PC-9 (cell line): ENCODE results near the gene UTRN. TPM values are rescaled to one million over a fixed set of nuclear protein-coding genes. Genes with fewer than 3 reads are reported as not detected.
A peak's percentile ranks its signal among the peaks of the same experiment; 100 is the strongest.

Source experiments
- BruUV-seq: library from RNA; stranded (reverse); fragments of 400-500 nt; replicated peaks from 2 replicates; lab custom pipeline; 2021; lab: Mats Ljungman, UMichigan
- CTCF ChIA-PET: fragments of 300-600 bp; sonication (Branson Sonifier 250); formaldehyde crosslinking; loops from one replicate; lab custom pipeline; 2022; ENCODE audit warnings: antibody characterized with exemption; lab: Charles Lee
- POLR2A ChIA-PET: fragments of 300-600 bp; sonication (Branson Sonifier 250); formaldehyde crosslinking; loops from one replicate; lab custom pipeline; 2022; ENCODE audit warnings: antibody characterized with exemption; ENCODE audit not compliant: unreplicated experiment; lab: Charles Lee
- DNase-seq, 2 experiments: peaks; one replicate each; pipeline versions ENCODE4 v3.0.0 to v3.0.0-alpha.2; 2015 to 2022; ENCODE audit warnings: mixed read lengths in 1 of 2
- H2AFZ ChIP-seq: fragments of 200-600 bp; sonication (generic); 2 replicates; pipeline ENCODE4 v1.8.1; 2017; ENCODE audit warnings: antibody characterized with exemption
- H3F3A ChIP-seq: fragments of 200-600 bp; sonication (generic); 2 replicates; pipeline ENCODE4 v1.8.1; 2017; ENCODE audit warnings: antibody characterized with exemption, mild to moderate bottlenecking, low read depth; ENCODE audit not compliant: insufficient read depth
- H3K27ac ChIP-seq: fragments of 200-600 bp; sonication (generic); 2 replicates; pipeline ENCODE4 v1.6.1; 2016; ENCODE audit warnings: mixed run types
- H3K27me3 ChIP-seq: fragments of 200-600 bp; sonication (generic); 2 replicates; pipeline ENCODE4 v1.6.1; 2016; ENCODE audit warnings: low read depth, mixed run types; ENCODE audit not compliant: insufficient read depth
- H3K36me3 ChIP-seq: fragments of 200-600 bp; sonication (generic); 2 replicates; pipeline ENCODE4 v1.6.1; 2016; ENCODE audit warnings: low read depth, mixed run types
- H3K4me1 ChIP-seq: fragments of 200-600 bp; sonication (generic); replicated peaks from 2 replicates; pipeline ENCODE4 v1.6.1; 2016; ENCODE audit warnings: mixed run types; ENCODE audit not compliant: insufficient read depth
- H3K4me2 ChIP-seq: fragments of 200-600 bp; sonication (generic); 2 replicates; pipeline ENCODE4 v1.6.1; 2017; ENCODE audit warnings: mixed run types
- H3K4me3 ChIP-seq: fragments of 200-600 bp; sonication (generic); 2 replicates; pipeline ENCODE4 v1.6.1; 2016; ENCODE audit warnings: mixed run types
- H3K79me2 ChIP-seq: fragments of 200-600 bp; sonication (generic); 2 replicates; pipeline ENCODE4 v1.6.1; 2017; ENCODE audit warnings: low read depth, mixed run types
- H3K9me2 ChIP-seq: fragments of 200-600 bp; sonication (generic); 2 replicates; pipeline ENCODE4 v1.8.1; 2017; ENCODE audit warnings: mild to moderate bottlenecking; ENCODE audit not compliant: insufficient read depth
- H3K9me3 ChIP-seq: fragments of 200-600 bp; sonication (generic); 2 replicates; pipeline ENCODE4 v1.8.1; 2016; ENCODE audit warnings: low read depth; ENCODE audit not compliant: insufficient read depth
- H4K20me1 ChIP-seq: fragments of 200-600 bp; sonication (generic); 2 replicates; pipeline ENCODE4 v1.8.1; 2017; ENCODE audit not compliant: insufficient read depth
- CTCF ChIP-seq: fragments of 200-600 bp; sonication (generic); conservative IDR thresholded peaks from 2 replicates; pipeline ENCODE4 v1.6.1; 2017; ENCODE audit warnings: mixed run types, antibody characterized with exemption, mild to moderate bottlenecking, moderate library complexity
- EZH2 ChIP-seq: fragments of 200-600 bp; sonication (generic); IDR thresholded peaks from 2 replicates; pipeline ENCODE4 v1.8.0; 2017; ENCODE audit warnings: antibody characterized with exemption, low read depth
- intact Hi-C: fragments of 100-400 bp; cut with micrococcal nuclease; formaldehyde crosslinking; loops from one replicate; pipeline ENCODE4 v1.10.0; 2022; ENCODE audit not compliant: unreplicated experiment
- total RNA-seq: library from RNA; stranded (reverse); gene quantifications from 2 replicates; pipeline ENCODE4 v1.2.3, GENCODE V29; 2021

The UTRN gene
- total RNA-seq, 1 experiment from 2014 or later = 125 TPM

GRCh38 chr6:144321839-144322591 lies 36.9 kb downstream of the UTRN start:
- H3K27me3 ChIP-seq = no peaks in the 10 kb centered on the region
- ChIA-PET CTCF (no interaction called here), POLR2A (no interaction called here)
- TF ChIP-seq CTCF (no peak), EZH2 (no peak)
- DNase-seq = peak in 1 of 2 experiments; percentile 74
- no peaks in the 10 kb centered on the region for H3K36me3 ChIP-seq
- no peaks in the 10 kb centered on the region for H3K9me3 ChIP-seq
- H2AFZ ChIP-seq = no peak overlapping the region
- H3K4me2 ChIP-seq = peak overlapping the region; percentile 3
- H4K20me1 ChIP-seq = no peaks in the 10 kb centered on the region
- peak overlapping the region; percentile 1; the same call in 1 of the 2 replicates for H3K27ac ChIP-seq
- no peak overlapping the region for H3K4me3 ChIP-seq
- intact Hi-C loops = no loop called here
- H3K4me1 ChIP-seq = peaks cover 18% of the 10 kb centered on the region
- H3K79me2 ChIP-seq = peaks cover 9% of the 10 kb centered on the region
- H3F3A ChIP-seq = peaks cover 6% of the 10 kb centered on the region; the same call in 1 of the 2 replicates
- H3K9me2 ChIP-seq = no peaks in the 10 kb centered on the region
- no TSS peak for BruUV-seq

- no peaks in the 10 kb centered on the region for H4K20me1 ChIP-seq
- no peak overlapping the region for H3K4me2 ChIP-seq
- no peaks in the 10 kb centered on the region for H3K9me3 ChIP-seq
- peaks cover 34% of the 10 kb centered on the region for H3K4me1 ChIP-seq
- TF ChIP-seq EZH2 (no peak), CTCF (no peak)
- CTCF ChIA-PET = no interaction called here
- no TSS peak for BruUV-seq
- H3K27ac ChIP-seq = no peak overlapping the region
- intact Hi-C loops = no loop called here
- POLR2A ChIA-PET = no interaction called here
- no peaks in the 10 kb centered on the region for H3K36me3 ChIP-seq
- H2AFZ ChIP-seq = no peak overlapping the region
- H3F3A ChIP-seq = peaks cover 15% of the 10 kb centered on the region
- no peak for DNase-seq
- H3K27me3 ChIP-seq = no peaks in the 10 kb centered on the region
- H3K79me2 ChIP-seq = peaks cover 35% of the 10 kb centered on the region
- H3K4me3 ChIP-seq = no peak overlapping the region
- no peaks in the 10 kb centered on the region for H3K9me2 ChIP-seq
Measured at GRCh38 chr6:144325232-144325631, 40.1 kb downstream of the UTRN start.

- Histone ChIP-seq H3K4me2 (no peak overlapping the region), H3K9me2 (no peaks in the 10 kb centered on the region), H3K4me1 (peaks cover 40% of the 10 kb centered on the region), H3K36me3 (no peaks in the 10 kb centered on the region), H3K27me3 (no peaks in the 10 kb centered on the region), H4K20me1 (no peaks in the 10 kb centered on the region), H2AFZ (no peak overlapping the region), H3K4me3 (no peak overlapping the region), H3F3A (peaks cover 23% of the 10 kb centered on the region), H3K79me2 (peaks cover 42% of the 10 kb centered on the region), H3K27ac (no peak overlapping the region), H3K9me3 (no peaks in the 10 kb centered on the region)
- BruUV-seq = no TSS peak
- no peak for TF ChIP-seq EZH2
- TF ChIP-seq CTCF = no peak
- intact Hi-C loops = no loop called here
- CTCF ChIA-PET = no interaction called here
- POLR2A ChIA-PET = no interaction called here
- DNase-seq = no peak
Measured at GRCh38 chr6:144326393-144326792, 41.3 kb downstream of the UTRN start.
